Mesenchymal stem cell (in vitro differentiated cells and primary cell): ENCODE results near the gene CDH19.
"Not testable (repeated sequence)": the region's sequence is repeated elsewhere in the genome, so short reads cannot be mapped to it uniquely, and the experiment has no call there.

Experiments used
- DNase-seq: peaks from one replicate; pipeline ENCODE4 v3.0.0-alpha.2; 2013
- H2AFZ ChIP-seq: one replicate; pipeline ENCODE4 v1.6.1; 2013; ENCODE audit warnings: low read depth, mild to moderate bottlenecking, control low read depth, inconsistent platforms, low read length, moderate library complexity
- H2AK5ac ChIP-seq: 2 replicates; pipeline ENCODE4 v1.6.1; 2013; ENCODE audit warnings: low read length, moderate library complexity, mild to moderate bottlenecking, inconsistent platforms; ENCODE audit not compliant: severe bottlenecking
- H2BK120ac ChIP-seq: one replicate; pipeline ENCODE4 v1.6.1; 2013; ENCODE audit warnings: low read depth, mild to moderate bottlenecking, inconsistent platforms, low read length, moderate library complexity
- H2BK12ac ChIP-seq, 2 experiments: one replicate each; pipeline ENCODE4 v1.6.1; 2013; ENCODE audit warnings: inconsistent platforms in 2 of 2, low read length in 2 of 2, mild to moderate bottlenecking in 2 of 2, moderate library complexity in 2 of 2, control low read depth in 1 of 2
- H2BK15ac ChIP-seq: one replicate; pipeline ENCODE4 v1.6.1; 2013; ENCODE audit warnings: mild to moderate bottlenecking, low read depth, inconsistent platforms; ENCODE audit not compliant: poor library complexity, severe bottlenecking
- H2BK5ac ChIP-seq: 2 replicates; pipeline ENCODE4 v1.6.1; 2013; ENCODE audit warnings: low read depth, mild to moderate bottlenecking, low read length, control low read depth, inconsistent platforms; ENCODE audit not compliant: poor library complexity, severe bottlenecking
- H3K14ac ChIP-seq, 2 experiments: one replicate each; pipeline ENCODE4 v1.6.1; 2013; ENCODE audit warnings: inconsistent platforms in 2 of 2, low read length in 2 of 2, control low read depth in 1 of 2, mild to moderate bottlenecking in 1 of 2, moderate library complexity in 1 of 2
- H3K18ac ChIP-seq, 2 experiments: one replicate each; pipeline ENCODE4 v1.6.1; 2013; ENCODE audit warnings: inconsistent platforms in 2 of 2, low read length in 2 of 2, control low read depth in 1 of 2, low read depth in 1 of 2, mild to moderate bottlenecking in 1 of 2
- H3K23ac ChIP-seq, 2 experiments: one replicate each; pipeline ENCODE4 v1.6.1; 2013; ENCODE audit warnings: inconsistent platforms in 2 of 2, low read length in 2 of 2, mild to moderate bottlenecking in 2 of 2, moderate library complexity in 2 of 2, control low read depth in 1 of 2
- H3K27ac ChIP-seq: 2 replicates; pipeline ENCODE4 v1.5.1; 2013; ENCODE audit warnings: mild to moderate bottlenecking, moderate library complexity, low read length, control low read depth, inconsistent platforms; ENCODE audit not compliant: poor library complexity, severe bottlenecking
- H3K27me3 ChIP-seq, 2 experiments: 2 replicates each; pipeline versions ENCODE4 v1.6.1 to v1.7.0; 2013; ENCODE audit warnings: low read length in 2 of 2, mild to moderate bottlenecking in 2 of 2, moderate library complexity in 2 of 2, control low read depth in 1 of 2, inconsistent platforms in 1 of 2; ENCODE audit not compliant: control insufficient read depth in 1 of 2, insufficient read depth in 1 of 2
- H3K36me3 ChIP-seq, 2 experiments: 2 replicates each; pipeline versions ENCODE4 v1.6.1 to v1.7.0; 2013; ENCODE audit warnings: low read length in 2 of 2, control low read depth in 1 of 2, inconsistent platforms in 1 of 2, low read depth in 1 of 2, mild to moderate bottlenecking in 1 of 2; ENCODE audit not compliant: insufficient read depth in 2 of 2, control insufficient read depth in 1 of 2
- H3K4ac ChIP-seq, 2 experiments: one replicate each; pipeline ENCODE4 v1.6.1; 2013; ENCODE audit warnings: inconsistent platforms in 2 of 2, low read length in 2 of 2, mild to moderate bottlenecking in 2 of 2, moderate library complexity in 2 of 2, control low read depth in 1 of 2, low read depth in 1 of 2
- H3K4me1 ChIP-seq: 2 replicates; pipeline ENCODE4 v1.6.1; 2013; ENCODE audit warnings: low read depth, low read length, control low read depth; ENCODE audit not compliant: control insufficient read depth, insufficient read depth
- H3K4me2 ChIP-seq: 2 replicates; pipeline ENCODE4 v1.6.1; 2013; ENCODE audit warnings: low read length, mild to moderate bottlenecking, inconsistent platforms; ENCODE audit not compliant: poor library complexity, severe bottlenecking
- H3K4me3 ChIP-seq, 2 experiments: 2 replicates each; pipeline versions ENCODE4 v1.5.1 to v1.7.0; 2013; ENCODE audit warnings: low read length in 2 of 2, mild to moderate bottlenecking in 2 of 2, control low read depth in 1 of 2, low read depth in 1 of 2; ENCODE audit not compliant: insufficient read depth in 1 of 2
- H3K79me1 ChIP-seq: replicated peaks from 2 replicates; pipeline ENCODE4 v1.6.1; 2013; ENCODE audit warnings: mild to moderate bottlenecking, control low read depth, low read length, inconsistent platforms; ENCODE audit not compliant: poor library complexity, severe bottlenecking
- H3K9ac ChIP-seq: 2 replicates; pipeline ENCODE4 v1.7.0; 2013; ENCODE audit warnings: mild to moderate bottlenecking, low read length, moderate library complexity
- H3K9me3 ChIP-seq: 2 replicates; pipeline ENCODE4 v1.7.0; 2013; ENCODE audit warnings: mild to moderate bottlenecking, low read length; ENCODE audit not compliant: control insufficient read depth
- H4K8ac ChIP-seq: one replicate; pipeline ENCODE4 v1.6.1; 2013; ENCODE audit warnings: inconsistent platforms, mild to moderate bottlenecking, low read length, moderate library complexity
- H4K91ac ChIP-seq: one replicate; pipeline ENCODE4 v1.6.1; 2013; ENCODE audit warnings: mild to moderate bottlenecking, low read length, inconsistent platforms
- WGBS: methylation state at CpG from one replicate; pipeline ENCODE4 v1.1.7; 2013; ENCODE audit warnings: mixed read lengths; 5-methylcytosine and 5-hydroxymethylcytosine counted together

CDH19 gene

GRCh38 chr18:66497351-66497750, 106.5 kb downstream of the CDH19 start:
- WGBS, result 93% methylated on average over 6 of the region's 6 CpGs
- Histone ChIP-seq H3K36me3 (no peaks in the 10 kb centered on the region), H4K8ac (no peak overlapping the region), H3K27ac (no peak overlapping the region), H2BK15ac (no peak overlapping the region), H3K4ac (no peak overlapping the region), H3K4me2 (no peak overlapping the region), H3K14ac (no peak overlapping the region), H3K27me3 (no peaks in the 10 kb centered on the region), H3K23ac (no peak overlapping the region), H2BK5ac (no peak overlapping the region), H3K9ac (no peak overlapping the region), H2BK12ac (no peak overlapping the region), H3K4me1 (no peaks in the 10 kb centered on the region), H4K91ac (no peak overlapping the region), H3K18ac (no peak overlapping the region), H2BK120ac (no peak overlapping the region), H3K4me3 (no peak overlapping the region), H3K79me1 (no peaks in the 10 kb centered on the region), H3K9me3 (no peaks in the 10 kb centered on the region), H2AK5ac (no peak overlapping the region), H2AFZ (no peak overlapping the region)
- no peak for DNase-seq

GRCh38 chr18:66495844-66496243, 108.0 kb downstream of the CDH19 start:
- no peak overlapping the region for H4K91ac ChIP-seq
- H3K4me2 ChIP-seq, result no peak overlapping the region
- H3K14ac ChIP-seq, result no peak overlapping the region
- WGBS, result 34% methylated on average over 3 of the region's 3 CpGs
- no peaks in the 10 kb centered on the region for H3K27me3 ChIP-seq
- H3K4me1 ChIP-seq, result no peaks in the 10 kb centered on the region
- no peak overlapping the region for H3K4ac ChIP-seq
- no peak overlapping the region for H3K23ac ChIP-seq
- no peak overlapping the region for H2AFZ ChIP-seq
- H2BK15ac ChIP-seq, result no peak overlapping the region
- no peak overlapping the region for H2BK120ac ChIP-seq
- H3K27ac ChIP-seq, result no peak overlapping the region
- no peak overlapping the region for H3K18ac ChIP-seq
- no peaks in the 10 kb centered on the region for H3K36me3 ChIP-seq
- DNase-seq, result peak; percentile 49
- H2BK12ac ChIP-seq, result no peak overlapping the region
- H3K9me3 ChIP-seq, result no peaks in the 10 kb centered on the region
- H2BK5ac ChIP-seq, result no peak overlapping the region
- H3K79me1 ChIP-seq, result no peaks in the 10 kb centered on the region
- H4K8ac ChIP-seq, result no peak overlapping the region
- no peak overlapping the region for H3K9ac ChIP-seq
- no peak overlapping the region for H2AK5ac ChIP-seq
- no peak overlapping the region for H3K4me3 ChIP-seq

GRCh38 chr18:66473882-66474281, 130.0 kb downstream of the CDH19 start:
- Histone ChIP-seq H3K23ac (no peak overlapping the region), H2BK120ac (no peak overlapping the region), H3K9ac (no peak overlapping the region), H3K4me1 (no peaks in the 10 kb centered on the region), H2BK15ac (no peak overlapping the region), H4K91ac (no peak overlapping the region), H3K14ac (no peak overlapping the region), H3K4me3 (no peak overlapping the region), H3K27me3 (no peaks in the 10 kb centered on the region), H3K36me3 (no peaks in the 10 kb centered on the region), H2AK5ac (no peak overlapping the region), H3K9me3 (no peaks in the 10 kb centered on the region), H3K4ac (no peak overlapping the region), H2AFZ (no peak overlapping the region), H3K18ac (no peak overlapping the region), H2BK12ac (no peak overlapping the region), H2BK5ac (no peak overlapping the region), H3K4me2 (no peak overlapping the region), H3K27ac (no peak overlapping the region), H4K8ac (no peak overlapping the region), H3K79me1 (no peaks in the 10 kb centered on the region)
- WGBS, result 69% methylated on average over 1 of the region's 3 CpGs
- no peak for DNase-seq

- H3K23ac ChIP-seq, DNase-seq, H4K8ac ChIP-seq, H3K9ac ChIP-seq, H3K4ac ChIP-seq, H3K36me3 ChIP-seq, H2BK120ac ChIP-seq, H3K4me1 ChIP-seq, H2AFZ ChIP-seq, H3K79me1 ChIP-seq, H3K18ac ChIP-seq, H3K9me3 ChIP-seq, H2AK5ac ChIP-seq, H2BK12ac ChIP-seq, H3K27ac ChIP-seq, H3K4me3 ChIP-seq, H3K27me3 ChIP-seq, H3K14ac ChIP-seq, H3K4me2 ChIP-seq, H2BK15ac ChIP-seq, H2BK5ac ChIP-seq, H4K91ac ChIP-seq: not testable (repeated sequence)
- no CpG with 5 or more reads among the region's 5 CpGs for WGBS
Measured at GRCh38 chr18:66466184-66466583, 137.7 kb downstream of the CDH19 start.
